ENCODE data around the gene DBI.
A peak's percentile ranks its signal among the peaks of the same experiment; 100 is the strongest.

Gene DBI

GRCh38 chr2:119366649-119367471 lies at the start of gene DBI, which contains the start of gene C2orf76:
DBI (plus strand) TSS chr2:119366977; CDS start chr2:119367052, 75 bp downstream.
C2orf76 (minus strand) TSS chr2:119366834; CDS start chr2:119339959, 26,875 bp downstream.
- H3K27ac Mint-ChIP-seq (ENCODE audit: low read depth) = peak within 1 kb of the TSS; percentile 90
- no peaks in the 10 kb centered on the region for H3K27me3 Mint-ChIP-seq
- DNase-seq (ENCODE audit: low spot score in 2 of 2) (peak; percentile 83 to 85), ATAC-seq (replicated peaks; ENCODE audit: extremely low read depth, poor library complexity, severe bottlenecking) (peak; percentile 91)
- peaks cover 36% of the 10 kb centered on the region for H3K36me3 Mint-ChIP-seq (ENCODE audit: insufficient read depth)
- H3K9me3 Mint-ChIP-seq = no peaks in the 10 kb centered on the region
- H3K4me1 Mint-ChIP-seq = peaks cover 58% of the 10 kb centered on the region
- peak within 1 kb of the TSS; percentile 99 for H3K4me3 Mint-ChIP-seq

- Mint-ChIP-seq H3K4me1 (no peaks in the 10 kb centered on the region), H3K9me3 (no peaks in the 10 kb centered on the region), H3K27ac (ENCODE audit: low read depth) (no peak overlapping the region), H3K4me3 (no peak overlapping the region), H3K36me3 (ENCODE audit: insufficient read depth) (peaks cover 4% of the 10 kb centered on the region), H3K27me3 (no peaks in the 10 kb centered on the region)
- no peak for DNase-seq (ENCODE audit: low spot score in 2 of 2)
- ATAC-seq (replicated peaks; ENCODE audit: extremely low read depth, poor library complexity, severe bottlenecking) = no peak
These were observed 49.2 kb upstream of the DBI start for GRCh38 chr2:119317554-119317953.

- Mint-ChIP-seq H3K4me1 (no peaks in the 10 kb centered on the region), H3K27ac (ENCODE audit: low read depth) (no peak overlapping the region), H3K9me3 (no peaks in the 10 kb centered on the region), H3K4me3 (no peak overlapping the region), H3K36me3 (ENCODE audit: insufficient read depth) (peaks cover 4% of the 10 kb centered on the region), H3K27me3 (no peaks in the 10 kb centered on the region)
- no peak for ATAC-seq (replicated peaks; ENCODE audit: extremely low read depth, poor library complexity, severe bottlenecking)
- DNase-seq (ENCODE audit: low spot score in 2 of 2) = no peak
These were observed 47.2 kb upstream of the DBI start for GRCh38 chr2:119319593-119319992.

- DNase-seq (ENCODE audit: low spot score in 2 of 2) (no peak), ATAC-seq (replicated peaks; ENCODE audit: extremely low read depth, poor library complexity, severe bottlenecking) (no peak)
- Mint-ChIP-seq H3K4me3 (no peak overlapping the region), H3K36me3 (ENCODE audit: insufficient read depth) (no peaks in the 10 kb centered on the region), H3K27ac (ENCODE audit: low read depth) (no peak overlapping the region), H3K4me1 (no peaks in the 10 kb centered on the region), H3K27me3 (no peaks in the 10 kb centered on the region), H3K9me3 (no peaks in the 10 kb centered on the region)
These were observed 43.3 kb upstream of the DBI start for GRCh38 chr2:119323459-119323858.

- H3K27ac Mint-ChIP-seq (ENCODE audit: low read depth) = no peak overlapping the region
- H3K4me1 Mint-ChIP-seq = no peaks in the 10 kb centered on the region
- no peaks in the 10 kb centered on the region for H3K36me3 Mint-ChIP-seq (ENCODE audit: insufficient read depth)
- ATAC-seq (replicated peaks; ENCODE audit: extremely low read depth, poor library complexity, severe bottlenecking) (no peak), DNase-seq (ENCODE audit: low spot score in 2 of 2) (no peak)
- no peak overlapping the region for H3K4me3 Mint-ChIP-seq
- no peaks in the 10 kb centered on the region for H3K9me3 Mint-ChIP-seq
- no peaks in the 10 kb centered on the region for H3K27me3 Mint-ChIP-seq
These were observed 42.0 kb upstream of the DBI start for GRCh38 chr2:119324685-119325270.

- H3K36me3 Mint-ChIP-seq (ENCODE audit: insufficient read depth) = no peaks in the 10 kb centered on the region
These were observed 39.8 kb upstream of the DBI start for GRCh38 chr2:119326938-119327337.

GRCh38 chr2:119327431-119327830 lies 39.3 kb upstream of the DBI start:
- no peaks in the 10 kb centered on the region for H3K36me3 Mint-ChIP-seq (ENCODE audit: insufficient read depth)
- ATAC-seq (replicated peaks; ENCODE audit: extremely low read depth, poor library complexity, severe bottlenecking) (no peak), DNase-seq (ENCODE audit: low spot score in 2 of 2) (no peak)
- no peaks in the 10 kb centered on the region for H3K9me3 Mint-ChIP-seq
- H3K4me1 Mint-ChIP-seq = no peaks in the 10 kb centered on the region
- H3K27ac Mint-ChIP-seq (ENCODE audit: low read depth) = peak overlapping the region; percentile 14
- no peak overlapping the region for H3K4me3 Mint-ChIP-seq
- no peaks in the 10 kb centered on the region for H3K27me3 Mint-ChIP-seq

More at GRCh38 chr2:119326938-119327337, 39.8 kb upstream of the DBI start:
- Mint-ChIP-seq H3K27ac (ENCODE audit: low read depth) (no peak overlapping the region), H3K4me3 (no peak overlapping the region), H3K4me1 (no peaks in the 10 kb centered on the region), H3K27me3 (no peaks in the 10 kb centered on the region), H3K9me3 (no peaks in the 10 kb centered on the region)
- DNase-seq (ENCODE audit: low spot score in 2 of 2) (no peak), ATAC-seq (replicated peaks; ENCODE audit: extremely low read depth, poor library complexity, severe bottlenecking) (no peak)

- DNase-seq (ENCODE audit: low spot score in 2 of 2) (no peak), ATAC-seq (replicated peaks; ENCODE audit: extremely low read depth, poor library complexity, severe bottlenecking) (no peak)
- no peaks in the 10 kb centered on the region for H3K27me3 Mint-ChIP-seq
- no peaks in the 10 kb centered on the region for H3K9me3 Mint-ChIP-seq
- peaks cover 2% of the 10 kb centered on the region for H3K36me3 Mint-ChIP-seq (ENCODE audit: insufficient read depth)
- H3K27ac Mint-ChIP-seq (ENCODE audit: low read depth) = no peak overlapping the region
- H3K4me1 Mint-ChIP-seq = peaks cover under 1% of the 10 kb centered on the region
- no peak overlapping the region for H3K4me3 Mint-ChIP-seq
These were observed 33.8 kb upstream of the DBI start for GRCh38 chr2:119332953-119333352.

GRCh38 chr2:119333360-119333759 lies 33.4 kb upstream of the DBI start:
- H3K36me3 Mint-ChIP-seq (ENCODE audit: insufficient read depth) = peaks cover 2% of the 10 kb centered on the region
- H3K4me3 Mint-ChIP-seq = no peak overlapping the region
- no peak for DNase-seq (ENCODE audit: low spot score in 2 of 2)
- H3K27me3 Mint-ChIP-seq = no peaks in the 10 kb centered on the region
- peaks cover 4% of the 10 kb centered on the region for H3K4me1 Mint-ChIP-seq
- H3K27ac Mint-ChIP-seq (ENCODE audit: low read depth) = no peak overlapping the region
- no peaks in the 10 kb centered on the region for H3K9me3 Mint-ChIP-seq
- ATAC-seq (replicated peaks; ENCODE audit: extremely low read depth, poor library complexity, severe bottlenecking) = no peak

- ATAC-seq (replicated peaks; ENCODE audit: extremely low read depth, poor library complexity, severe bottlenecking) (no peak), DNase-seq (ENCODE audit: low spot score in 2 of 2) (no peak)
- Mint-ChIP-seq H3K9me3 (no peaks in the 10 kb centered on the region), H3K36me3 (ENCODE audit: insufficient read depth) (peaks cover 2% of the 10 kb centered on the region), H3K27me3 (no peaks in the 10 kb centered on the region), H3K4me3 (no peak overlapping the region), H3K4me1 (peaks cover 8% of the 10 kb centered on the region), H3K27ac (ENCODE audit: low read depth) (no peak overlapping the region)
These were observed 32.9 kb upstream of the DBI start for GRCh38 chr2:119333833-119334232.

GRCh38 chr2:119337749-119338148 lies 29.0 kb upstream of the DBI start:
- Mint-ChIP-seq H3K27me3 (no peaks in the 10 kb centered on the region), H3K27ac (ENCODE audit: low read depth) (peak overlapping the region; percentile 63), H3K4me3 (no peak overlapping the region), H3K4me1 (peaks cover 16% of the 10 kb centered on the region), H3K9me3 (no peaks in the 10 kb centered on the region), H3K36me3 (ENCODE audit: insufficient read depth) (peaks cover 3% of the 10 kb centered on the region)
- ATAC-seq (replicated peaks; ENCODE audit: extremely low read depth, poor library complexity, severe bottlenecking) (no peak), DNase-seq (ENCODE audit: low spot score in 2 of 2) (no peak)

- peaks cover 16% of the 10 kb centered on the region for H3K4me1 Mint-ChIP-seq
- H3K27me3 Mint-ChIP-seq = no peaks in the 10 kb centered on the region
- H3K36me3 Mint-ChIP-seq (ENCODE audit: insufficient read depth) = peaks cover 3% of the 10 kb centered on the region
- ATAC-seq (replicated peaks; ENCODE audit: extremely low read depth, poor library complexity, severe bottlenecking) (no peak), DNase-seq (ENCODE audit: low spot score in 2 of 2) (no peak)
- H3K4me3 Mint-ChIP-seq = no peak overlapping the region
- no peaks in the 10 kb centered on the region for H3K9me3 Mint-ChIP-seq
- H3K27ac Mint-ChIP-seq (ENCODE audit: low read depth) = peak overlapping the region; percentile 63
These were observed 28.5 kb upstream of the DBI start for GRCh38 chr2:119338272-119338671.

All from central memory CD8-positive, alpha-beta T cell (primary cell).